Mononuclear cell (primary cell): ENCODE results near the gene MCU. TPM values are rescaled to one million over a fixed set of nuclear protein-coding genes. Genes with fewer than 3 reads are reported as not detected.

Experiments used
- H3K27me3 ChIP-seq: 2 replicates; pipeline ENCODE4 v1.6.0; 2011; ENCODE audit warnings: low read length, control low read depth; ENCODE audit not compliant: insufficient read depth
- H3K4me1 ChIP-seq: 2 replicates; pipeline ENCODE4 v1.5.1; 2011; ENCODE audit warnings: mild to moderate bottlenecking, low read length, control low read depth; ENCODE audit not compliant: insufficient read depth
- H3K4me3 ChIP-seq: 2 replicates; pipeline ENCODE4 v1.5.1; 2011; ENCODE audit warnings: mild to moderate bottlenecking, low read length, moderate library complexity
- H3K9me3 ChIP-seq: 2 replicates; pipeline ENCODE4 v1.5.1; 2011; ENCODE audit warnings: low read depth, mild to moderate bottlenecking, control low read depth, low read length
- total RNA-seq: library from RNA; depleted of rRNA; stranded (reverse); fragments of >200 nt; gene quantifications from one replicate; pipeline ENCODE4 v1.2.3, GENCODE V29; 2012

The MCU gene
- total RNA-seq, 1 donor, result 12.0 TPM

DNA sequence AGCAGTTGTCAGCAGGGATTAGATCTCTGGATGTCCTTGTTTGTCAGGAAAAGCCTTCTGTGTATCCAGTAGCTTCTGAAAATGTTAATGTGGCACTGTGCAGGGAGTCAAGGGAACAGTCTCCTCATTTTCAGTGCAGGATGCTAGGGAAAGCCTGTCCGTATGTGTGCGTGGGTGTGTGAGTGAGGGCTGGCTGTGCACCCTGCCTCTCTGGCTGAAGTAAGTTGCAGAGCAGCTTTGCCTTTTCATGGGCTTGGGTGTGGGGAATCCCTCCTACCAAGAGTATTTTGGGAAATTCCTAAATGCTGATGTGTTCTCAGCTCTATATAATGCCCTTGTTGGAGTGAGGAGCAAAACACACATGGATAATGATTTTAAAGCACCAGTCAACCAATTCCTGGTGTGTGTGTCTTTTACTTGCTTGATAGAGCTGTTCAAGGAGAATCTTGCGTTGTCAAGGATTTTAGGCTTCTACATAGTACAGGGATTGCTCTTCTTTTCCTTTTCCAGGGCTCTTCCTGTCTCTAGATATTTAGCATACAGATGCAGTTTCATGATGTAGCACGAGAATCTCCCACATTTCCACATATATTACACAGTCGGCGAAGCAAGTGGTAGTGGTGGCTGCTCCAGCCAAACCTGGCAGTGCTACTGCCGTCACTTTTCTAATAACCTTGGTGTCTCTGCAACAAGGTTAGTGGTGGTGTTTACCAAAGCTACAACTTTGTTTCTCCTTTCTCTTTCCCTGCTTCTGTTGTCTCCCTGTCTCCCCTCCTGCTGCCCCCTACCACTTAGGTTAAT, 92.8 kb downstream of the MCU start:
- no peaks in the 10 kb centered on the region for H3K4me1 ChIP-seq
- no peaks in the 10 kb centered on the region for H3K9me3 ChIP-seq
- no peak overlapping the region for H3K4me3 ChIP-seq
- no peaks in the 10 kb centered on the region for H3K27me3 ChIP-seq

DNA sequence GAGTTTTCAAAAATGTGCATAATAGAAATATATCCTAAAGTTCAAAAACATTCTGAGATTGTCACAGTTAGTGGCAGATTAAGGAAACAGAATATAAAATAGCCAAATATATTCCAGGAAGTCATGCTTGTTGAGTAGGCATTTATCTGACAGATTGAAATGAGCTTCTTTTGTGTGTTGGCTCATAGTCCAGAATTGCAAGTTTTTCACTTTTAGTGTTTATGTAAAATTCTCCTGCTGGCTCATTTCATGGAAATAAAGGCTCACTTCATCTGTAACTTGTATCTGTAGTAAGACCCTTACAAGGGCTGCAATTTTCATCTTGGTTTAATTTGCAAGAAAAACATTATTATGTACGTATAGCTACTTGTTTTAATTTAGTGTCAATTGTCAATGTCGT, 93.5 kb downstream of the MCU start:
- Histone ChIP-seq H3K4me1 (no peaks in the 10 kb centered on the region), H3K27me3 (no peaks in the 10 kb centered on the region), H3K4me3 (no peak overlapping the region), H3K9me3 (no peaks in the 10 kb centered on the region)

DNA sequence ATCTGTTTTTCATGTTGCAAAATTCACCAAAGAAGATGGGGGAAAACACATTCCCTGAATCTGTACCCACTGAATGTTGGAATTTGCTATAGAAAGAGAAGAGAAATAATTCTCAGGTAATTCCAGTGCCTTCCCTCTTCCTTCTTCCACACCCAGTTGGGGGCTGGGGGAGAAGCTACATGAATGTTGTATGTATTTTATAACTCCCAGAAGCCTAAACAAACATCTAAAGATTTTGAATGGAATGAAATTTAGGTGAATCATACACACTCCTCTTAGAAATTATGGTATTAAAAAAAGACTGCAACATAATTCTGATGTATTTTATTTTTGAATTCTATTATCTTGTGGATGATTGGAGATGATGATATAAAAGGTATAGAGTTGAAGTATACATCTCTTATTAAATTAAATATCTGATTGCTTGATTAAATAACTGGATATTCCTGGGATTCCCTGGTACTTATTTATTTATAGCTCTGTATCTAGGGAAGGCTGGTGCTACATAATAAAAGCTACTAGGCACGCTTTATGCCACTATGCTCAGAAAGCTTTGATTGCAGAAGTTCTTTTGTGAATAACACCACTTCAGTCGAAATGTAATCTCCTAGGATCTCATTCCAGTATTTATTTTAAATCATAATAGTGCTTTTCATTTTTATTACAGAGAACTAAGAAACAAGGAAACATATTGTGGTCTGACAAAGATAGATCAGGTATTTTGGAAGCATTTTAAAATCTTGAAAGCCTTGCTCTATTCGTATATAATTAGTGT, 98.5 kb downstream of the MCU start:
- H3K4me3 ChIP-seq, result no peak overlapping the region
- no peaks in the 10 kb centered on the region for H3K4me1 ChIP-seq
- H3K27me3 ChIP-seq, result no peaks in the 10 kb centered on the region
- no peaks in the 10 kb centered on the region for H3K9me3 ChIP-seq

DNA sequence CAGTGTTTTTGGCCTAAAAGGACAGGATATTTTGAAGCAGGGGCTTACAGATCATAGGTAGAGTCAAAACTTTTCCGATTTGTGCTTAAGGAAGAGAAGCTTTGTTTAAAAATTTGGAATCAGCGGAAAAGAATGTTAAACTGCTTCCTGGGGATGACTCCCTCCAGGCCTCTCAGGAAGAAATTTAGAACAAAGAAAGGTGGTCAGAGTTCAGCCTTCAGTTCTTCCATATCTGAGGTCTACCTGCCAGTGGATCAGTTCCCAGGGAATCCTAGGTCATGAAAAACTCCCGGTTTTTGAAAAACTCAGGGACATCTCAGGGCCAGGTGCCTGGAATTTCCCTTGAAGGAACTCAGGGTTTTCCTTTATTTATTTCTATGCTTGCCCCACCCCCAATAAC, 100.3 kb downstream of the MCU start:
- no peaks in the 10 kb centered on the region for H3K4me1 ChIP-seq

DNA sequence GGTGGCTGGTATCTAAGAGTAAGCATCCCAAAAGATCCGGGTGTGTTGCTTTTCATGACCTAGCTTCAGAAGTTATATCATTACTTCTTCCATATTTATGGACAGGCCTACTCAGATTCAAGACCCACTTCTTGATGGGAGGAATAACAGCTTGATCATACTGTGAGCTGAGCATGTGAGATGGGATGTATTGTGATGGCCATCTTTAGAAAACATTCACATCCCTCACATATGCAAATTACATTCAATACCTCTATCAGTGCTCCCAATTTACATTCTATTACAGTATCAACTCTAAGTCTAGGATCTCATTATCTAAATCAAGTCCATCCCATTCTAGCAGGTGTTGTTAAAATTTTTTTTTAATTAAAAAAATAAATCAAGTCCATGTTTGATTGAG, 101.8 kb downstream of the MCU start:
- no peak overlapping the region for H3K4me3 ChIP-seq
- no peaks in the 10 kb centered on the region for H3K27me3 ChIP-seq
- H3K9me3 ChIP-seq, result no peaks in the 10 kb centered on the region
- no peaks in the 10 kb centered on the region for H3K4me1 ChIP-seq

More for the DNA sequence above, 100.3 kb downstream of the MCU start:
- Histone ChIP-seq H3K9me3 (no peaks in the 10 kb centered on the region), H3K27me3 (no peaks in the 10 kb centered on the region), H3K4me3 (no peak overlapping the region)

DNA sequence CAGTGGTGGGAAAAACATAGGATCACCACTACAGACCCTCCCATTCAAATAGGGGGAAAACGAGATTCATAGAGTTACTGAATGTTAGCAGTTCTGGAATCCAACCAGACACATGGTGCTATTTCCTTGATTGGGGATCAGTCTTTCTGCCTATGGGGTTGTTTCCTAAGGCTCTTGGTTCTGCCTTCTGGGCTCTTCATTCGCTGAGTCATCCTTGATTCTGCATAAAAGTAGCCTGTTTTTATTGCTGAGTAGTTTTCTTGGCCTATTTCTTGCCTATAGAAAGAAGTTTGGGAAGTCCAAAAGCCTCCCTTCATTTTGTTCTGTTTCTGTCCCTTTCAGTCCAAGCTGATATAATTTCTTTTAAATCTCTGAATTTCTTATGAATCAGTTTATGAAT, 102.3 kb downstream of the MCU start:
- no peak overlapping the region for H3K4me3 ChIP-seq
- H3K27me3 ChIP-seq, result no peaks in the 10 kb centered on the region
- no peaks in the 10 kb centered on the region for H3K9me3 ChIP-seq
- no peaks in the 10 kb centered on the region for H3K4me1 ChIP-seq

DNA sequence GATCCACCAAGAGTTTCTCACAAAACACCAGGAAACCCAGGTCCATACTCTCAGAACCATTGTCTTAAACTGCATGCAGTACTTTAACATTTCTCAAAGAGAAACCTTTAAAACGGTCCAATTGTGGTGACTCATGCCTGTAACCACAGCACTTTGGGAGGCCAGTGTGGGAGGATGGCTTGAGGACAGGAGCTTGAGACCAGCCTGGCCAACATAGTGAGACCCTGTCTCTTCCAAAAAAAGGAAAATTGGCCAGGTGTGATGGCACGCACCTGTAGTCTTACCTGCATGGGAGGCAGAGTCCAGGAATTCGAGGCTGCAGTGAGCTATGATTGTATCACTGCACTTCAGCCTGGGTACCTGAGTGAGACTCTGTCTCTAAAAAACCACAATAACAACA, 104.1 kb downstream of the MCU start:
- Histone ChIP-seq H3K27me3 (no peaks in the 10 kb centered on the region), H3K9me3 (no peaks in the 10 kb centered on the region), H3K4me1 (no peaks in the 10 kb centered on the region), H3K4me3 (no peak overlapping the region)

DNA sequence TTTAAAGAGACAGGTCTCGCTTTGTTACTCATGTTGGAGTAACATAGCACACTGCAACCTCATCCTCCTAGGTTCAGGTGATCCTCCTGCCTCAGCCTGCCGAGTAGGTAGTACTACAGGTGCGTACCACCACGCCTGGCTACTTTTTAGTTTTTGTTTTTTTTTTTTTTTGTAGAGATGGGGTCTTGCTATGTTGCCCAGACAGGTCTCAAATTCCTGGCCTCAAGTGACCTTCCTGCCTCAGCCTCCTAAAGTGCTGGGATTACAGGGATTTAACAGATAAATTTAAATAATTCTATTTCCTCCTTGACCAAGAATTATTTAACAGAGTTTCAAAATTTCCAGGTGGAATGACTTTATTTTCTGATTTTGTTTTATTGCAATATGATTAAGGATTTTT, 104.6 kb downstream of the MCU start:
- no peaks in the 10 kb centered on the region for H3K9me3 ChIP-seq
- H3K4me1 ChIP-seq, result peaks cover under 1% of the 10 kb centered on the region
- no peak overlapping the region for H3K4me3 ChIP-seq
- H3K27me3 ChIP-seq, result no peaks in the 10 kb centered on the region

DNA sequence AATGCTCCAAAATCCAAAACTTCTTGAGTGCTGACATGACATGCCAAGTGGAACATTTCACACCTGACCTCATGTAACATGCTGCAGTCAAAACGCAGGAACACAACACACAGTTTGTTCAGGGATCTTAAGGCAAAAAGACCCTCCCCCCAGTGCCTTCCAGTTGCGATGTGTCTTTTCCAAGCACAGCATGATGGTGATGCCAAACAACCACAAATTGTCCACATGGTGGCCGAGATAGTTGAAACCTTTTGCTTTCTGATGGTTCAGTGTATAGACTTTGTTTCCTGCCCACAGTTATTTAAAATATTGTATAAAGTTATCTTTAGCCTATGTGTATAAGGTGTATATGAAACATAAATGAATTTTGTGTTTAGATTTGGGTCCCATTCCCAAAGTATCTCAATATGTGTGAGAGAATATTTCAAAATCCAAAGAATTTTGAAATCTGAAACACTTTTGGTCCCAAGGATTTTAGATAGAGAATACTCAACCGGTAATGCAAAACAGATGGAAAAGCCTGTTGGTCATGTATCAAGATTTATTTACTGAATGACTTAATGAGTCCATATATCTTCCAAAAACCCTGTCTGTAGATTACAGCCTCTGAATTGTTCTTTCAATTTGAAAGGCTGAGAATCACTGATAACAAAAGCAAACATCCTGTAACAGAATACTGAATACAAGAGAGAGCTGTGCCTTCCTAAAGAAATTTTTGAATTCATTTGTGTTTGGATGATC, 108.2 kb downstream of the MCU start:
- no peaks in the 10 kb centered on the region for H3K27me3 ChIP-seq
- H3K4me1 ChIP-seq, result peaks cover 6% of the 10 kb centered on the region
- no peaks in the 10 kb centered on the region for H3K9me3 ChIP-seq
- H3K4me3 ChIP-seq, result no peak overlapping the region

DNA sequence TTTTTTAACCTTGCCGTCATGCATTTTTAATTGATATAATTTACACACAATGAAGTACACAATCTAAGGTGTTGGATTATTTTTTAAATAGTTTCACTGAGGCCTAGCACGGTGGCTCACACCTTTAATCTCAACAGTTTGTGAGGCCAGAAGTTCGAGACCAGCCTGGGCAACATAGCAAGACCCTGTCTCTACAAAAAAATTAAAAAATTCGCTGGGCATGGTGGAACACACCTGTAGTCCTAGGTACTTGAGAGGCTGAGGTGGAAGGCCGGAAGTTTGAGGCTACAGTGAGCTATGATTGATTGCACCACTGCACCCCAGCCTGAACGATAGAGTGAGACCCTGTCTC, 108.8 kb downstream of the MCU start:
- Histone ChIP-seq H3K9me3 (no peaks in the 10 kb centered on the region), H3K4me1 (peaks cover 6% of the 10 kb centered on the region), H3K27me3 (no peaks in the 10 kb centered on the region), H3K4me3 (no peak overlapping the region)

DNA sequence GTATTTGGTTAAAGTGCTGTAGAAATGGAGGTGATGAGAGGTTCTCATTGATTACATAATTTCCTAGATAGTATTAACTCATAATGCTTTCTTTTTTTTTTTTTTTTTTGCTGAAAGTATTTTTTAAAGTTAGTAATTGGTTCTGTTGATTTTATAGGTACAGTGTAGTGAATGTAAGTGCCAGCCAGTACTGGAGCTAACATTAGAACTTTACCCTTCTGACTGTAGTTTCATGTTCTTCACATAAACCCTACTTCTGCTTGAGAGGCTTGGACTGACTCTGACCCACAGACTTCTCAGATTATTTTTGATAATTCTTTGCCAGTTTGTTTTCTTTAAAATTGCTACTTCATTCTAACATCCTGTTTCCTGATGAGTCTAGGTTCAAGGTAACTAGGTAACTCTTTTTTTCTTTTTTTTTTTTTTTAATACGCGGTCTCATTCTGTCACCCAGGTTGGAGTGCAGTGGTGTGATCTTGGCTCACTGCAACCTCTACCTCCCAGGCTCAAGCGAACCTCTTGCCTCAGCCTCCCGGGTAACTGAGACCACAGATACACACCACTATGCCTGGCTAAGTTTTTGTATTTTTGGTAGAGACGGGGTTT, 109.4 kb downstream of the MCU start:
- H3K4me1 ChIP-seq, result peaks cover 6% of the 10 kb centered on the region
- no peaks in the 10 kb centered on the region for H3K27me3 ChIP-seq
- no peaks in the 10 kb centered on the region for H3K9me3 ChIP-seq
- H3K4me3 ChIP-seq, result no peak overlapping the region

DNA sequence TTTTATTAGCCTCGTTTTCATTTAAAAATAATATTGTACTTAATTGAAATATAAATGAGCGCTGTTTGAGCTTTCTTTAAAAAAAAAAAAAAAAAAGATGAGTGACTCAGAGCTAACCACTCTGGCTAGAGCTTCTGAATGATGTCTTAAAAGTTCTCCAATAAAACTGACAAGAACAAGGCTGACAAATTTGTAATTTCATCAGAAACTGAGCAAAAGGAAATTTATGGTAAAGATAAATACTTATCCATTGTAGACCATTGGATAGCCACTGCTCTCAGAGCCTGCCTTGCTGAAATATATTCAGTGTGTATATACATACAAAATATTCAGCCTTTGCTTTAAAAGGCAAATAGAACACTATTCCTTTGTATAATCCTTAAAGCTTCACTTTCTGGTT, 110.4 kb downstream of the MCU start:
- Histone ChIP-seq H3K4me3 (no peak overlapping the region), H3K27me3 (no peaks in the 10 kb centered on the region), H3K9me3 (no peaks in the 10 kb centered on the region), H3K4me1 (peaks cover 6% of the 10 kb centered on the region)

DNA sequence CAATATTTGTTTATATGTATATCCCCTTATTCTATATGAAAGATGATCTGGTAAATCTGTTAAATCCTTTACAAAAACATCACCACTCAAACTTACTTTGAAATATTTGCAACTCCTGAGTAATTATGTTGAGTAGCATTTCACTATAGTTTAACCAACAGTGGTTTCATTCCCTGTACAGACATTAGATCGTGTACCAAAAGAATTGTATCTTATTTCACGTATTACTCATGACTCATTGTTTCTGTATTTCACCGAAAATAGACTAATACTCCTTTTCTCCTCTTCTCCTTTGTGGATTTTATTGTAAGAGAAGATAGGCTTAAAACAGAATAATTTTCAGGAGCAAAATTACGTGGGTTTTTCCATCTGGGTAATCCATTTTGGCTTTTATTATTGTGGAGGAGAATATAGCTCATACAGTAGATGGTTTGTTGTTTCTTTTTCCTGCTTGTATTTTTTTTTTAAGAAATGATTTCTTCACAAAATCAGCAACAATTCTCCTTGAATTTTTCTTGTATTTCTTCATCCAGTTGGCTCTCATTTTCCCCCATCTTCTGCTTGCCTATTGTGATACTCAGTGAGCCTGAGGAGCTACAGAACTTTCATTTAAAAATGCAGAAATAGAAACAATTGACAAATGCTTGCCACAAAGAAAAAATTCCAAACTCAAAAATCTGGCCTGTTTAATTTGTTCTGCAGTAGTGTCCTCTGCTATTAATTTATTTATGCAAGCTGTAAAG, 111.0 kb downstream of the MCU start:
- Histone ChIP-seq H3K27me3 (no peaks in the 10 kb centered on the region), H3K9me3 (no peaks in the 10 kb centered on the region), H3K4me3 (no peak overlapping the region), H3K4me1 (peaks cover 6% of the 10 kb centered on the region)

DNA sequence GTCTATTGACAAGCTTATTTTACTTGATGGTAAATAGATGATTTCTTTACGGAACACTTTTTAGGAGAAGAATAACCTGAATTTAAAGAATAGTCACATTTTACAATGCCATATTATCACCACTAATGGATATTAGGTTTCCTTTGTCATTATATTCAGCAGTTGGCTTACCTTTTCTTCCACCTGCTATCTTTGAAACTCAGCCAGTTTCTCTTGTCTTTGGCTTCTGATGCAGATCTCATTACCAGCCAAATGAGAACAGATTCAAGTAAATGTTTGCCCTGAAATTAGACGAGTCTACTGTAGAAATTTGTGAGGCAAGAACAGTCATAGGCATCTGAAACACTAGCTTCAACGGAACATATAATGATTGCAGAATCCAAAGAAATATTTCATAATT, 116.1 kb downstream of the MCU start:
- no peaks in the 10 kb centered on the region for H3K27me3 ChIP-seq
- H3K9me3 ChIP-seq, result no peaks in the 10 kb centered on the region
- H3K4me1 ChIP-seq, result peaks cover 4% of the 10 kb centered on the region
- H3K4me3 ChIP-seq, result no peak overlapping the region
